22Rv1 (cell line): ENCODE measurements around the gene ZNF90.
"Not testable (repeated sequence)": the region's sequence is repeated elsewhere in the genome, so short reads cannot be mapped to it uniquely, and the experiment has no call there.

Experiments
- H3K27ac ChIP-seq: fragments of 450-650 bp; 2 replicates; pipeline ENCODE4 v1.5.1; 2017
- CTCF ChIP-seq: fragments of 450-650 bp; IDR thresholded peaks from 2 replicates; pipeline ENCODE4 v1.5.1; 2017; ENCODE audit warnings: mild to moderate bottlenecking
- ZFX ChIP-seq: fragments of 450-650 bp; IDR thresholded peaks from 2 replicates; pipeline ENCODE4 v1.6.1; 2017; ENCODE audit warnings: antibody characterized with exemption, borderline replicate concordance

The ZNF90 gene

GRCh38 chr19:20124879-20125278 lies 47.1 kb downstream of the ZNF90 start:
- no peak overlapping the region for H3K27ac ChIP-seq
- TF ChIP-seq CTCF (no peak), ZFX (no peak)

GRCh38 chr19:20132933-20133332 lies 55.1 kb downstream of the ZNF90 start:
- not testable (repeated sequence) for H3K27ac ChIP-seq

- not testable (repeated sequence) for H3K27ac ChIP-seq
Observed at GRCh38 chr19:20137714-20138113, 59.9 kb downstream of the ZNF90 start.

GRCh38 chr19:20151617-20152145 lies 73.9 kb downstream of the ZNF90 start:
- H3K27ac ChIP-seq, result no peak overlapping the region
- TF ChIP-seq CTCF (no peak), ZFX (no peak)

GRCh38 chr19:20152506-20152905 lies 74.7 kb downstream of the ZNF90 start:
- not testable (repeated sequence) for H3K27ac ChIP-seq

- TF ChIP-seq CTCF (no peak), ZFX (no peak)
- H3K27ac ChIP-seq, result no peak overlapping the region
Observed at GRCh38 chr19:20153281-20153680, 75.5 kb downstream of the ZNF90 start.

- TF ChIP-seq CTCF, result no peak
- TF ChIP-seq ZFX, result no peak
- no peak overlapping the region for H3K27ac ChIP-seq
Observed at GRCh38 chr19:20154636-20155035, 76.8 kb downstream of the ZNF90 start.

GRCh38 chr19:20162821-20163220 lies 85.0 kb downstream of the ZNF90 start:
- TF ChIP-seq ZFX (no peak), CTCF (no peak)
- H3K27ac ChIP-seq, result no peak overlapping the region

- no peak for TF ChIP-seq CTCF
- no peak for TF ChIP-seq ZFX
- no peak overlapping the region for H3K27ac ChIP-seq
Observed at GRCh38 chr19:20164456-20164855, 86.7 kb downstream of the ZNF90 start.
